ENCODE measurements around the gene HIPK3.
"Not testable (repeated sequence)": the region's sequence is repeated elsewhere in the genome, so short reads cannot be mapped to it uniquely, and the experiment has no call there.

The HIPK3 gene

DNA sequence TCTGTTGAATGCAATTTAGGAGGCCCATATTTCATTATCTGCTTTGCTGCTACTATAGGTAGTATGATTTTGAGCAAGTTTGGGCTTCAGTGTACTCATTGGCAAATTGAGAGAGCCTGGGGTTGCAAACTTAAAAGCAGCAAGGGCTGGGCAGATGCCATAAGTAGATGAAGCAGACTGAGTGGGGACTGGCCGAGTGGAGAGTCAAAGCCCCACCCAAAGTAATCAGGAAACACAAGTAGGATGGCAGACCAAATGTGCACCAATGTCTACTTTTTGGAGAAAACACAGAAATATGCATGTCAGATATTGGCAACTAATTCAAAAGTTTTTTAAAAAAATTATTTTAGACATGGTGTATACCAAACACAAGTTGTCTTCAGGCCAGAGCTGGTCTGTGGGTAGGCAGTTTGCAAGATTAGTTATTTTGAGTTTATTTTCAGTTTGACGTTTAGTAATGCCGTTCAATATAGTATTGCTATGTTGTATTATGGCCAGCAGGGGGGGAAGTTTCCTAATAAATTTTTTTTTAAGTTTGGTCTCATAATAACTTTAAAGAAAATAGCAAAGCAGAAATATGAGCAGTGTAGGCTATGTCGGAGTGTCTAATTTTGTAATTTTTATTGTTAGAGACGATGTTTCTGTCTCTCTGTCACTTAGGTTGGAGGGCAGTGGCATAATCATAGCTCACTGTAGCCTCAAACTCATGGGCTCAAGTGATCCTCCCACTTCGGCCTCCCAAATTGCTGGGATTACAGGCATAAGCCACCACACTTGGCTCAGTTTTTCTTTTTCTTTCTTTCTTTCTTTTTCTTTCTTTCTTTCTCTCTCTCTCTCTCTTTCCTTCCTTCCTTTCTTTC is 105.1 kb downstream of the HIPK3 start:
- DNase-seq: peak in 1 of 2 donors; percentile 44

DNA sequence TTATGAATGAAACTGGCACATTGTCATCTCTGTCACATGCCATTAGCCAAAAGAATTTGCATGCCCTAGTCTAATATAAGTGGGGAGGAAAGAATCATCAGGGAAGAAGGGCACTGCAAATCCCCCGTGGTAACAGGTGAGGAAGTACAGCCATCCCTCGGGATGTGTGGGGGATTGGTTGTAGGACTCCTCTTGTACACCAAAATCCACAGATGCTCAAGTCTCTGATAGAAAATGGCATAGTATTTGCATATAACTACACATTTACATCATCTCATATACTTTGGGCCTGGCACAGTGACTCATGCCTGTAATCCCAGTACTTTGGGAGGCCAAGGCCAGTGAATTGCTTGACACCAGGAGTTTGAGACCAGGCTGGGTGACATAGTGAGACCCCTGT is 109.7 kb downstream of the HIPK3 start:
- no peak for DNase-seq

DNA sequence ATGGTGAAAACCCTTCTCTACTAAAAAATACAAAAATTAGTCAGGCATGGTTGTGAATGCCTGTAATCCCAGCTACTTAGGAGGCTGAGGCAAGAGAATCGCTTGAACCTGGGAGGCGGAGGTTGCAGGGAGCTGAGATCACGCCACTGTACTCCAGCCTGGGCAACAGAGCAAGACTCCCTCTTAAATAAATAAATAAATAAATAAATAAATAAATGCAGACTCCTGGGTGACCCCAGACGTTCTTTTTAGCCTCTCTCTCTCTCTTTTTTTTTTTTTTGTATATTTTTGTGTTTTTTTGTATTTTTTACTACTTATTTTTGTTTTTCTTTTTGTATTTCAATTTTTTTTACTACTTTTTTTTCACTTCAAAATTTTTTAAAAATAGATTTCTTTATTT is 111.3 kb downstream of the HIPK3 start:
- DNase-seq: not testable (repeated sequence)

DNA sequence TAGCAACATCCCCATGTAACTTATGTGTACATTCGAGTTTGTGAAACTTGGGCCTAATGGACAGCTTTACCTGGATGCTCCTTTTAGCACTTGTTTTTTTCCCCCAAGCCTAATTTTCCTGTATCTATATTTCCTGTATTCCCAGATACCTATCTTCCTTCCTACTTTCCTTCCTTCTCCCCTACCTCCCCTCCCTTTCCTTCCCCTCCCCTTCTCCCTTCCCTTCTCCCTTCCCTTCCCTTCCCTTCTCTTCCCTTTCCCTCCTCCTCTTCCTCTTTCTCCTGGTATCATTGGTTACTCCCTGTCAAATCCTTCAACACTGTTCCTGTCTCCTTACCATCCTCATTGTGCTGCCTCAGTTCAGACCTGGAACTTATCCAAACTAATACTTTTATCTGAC is 111.8 kb downstream of the HIPK3 start:
- no peak for DNase-seq

DNA sequence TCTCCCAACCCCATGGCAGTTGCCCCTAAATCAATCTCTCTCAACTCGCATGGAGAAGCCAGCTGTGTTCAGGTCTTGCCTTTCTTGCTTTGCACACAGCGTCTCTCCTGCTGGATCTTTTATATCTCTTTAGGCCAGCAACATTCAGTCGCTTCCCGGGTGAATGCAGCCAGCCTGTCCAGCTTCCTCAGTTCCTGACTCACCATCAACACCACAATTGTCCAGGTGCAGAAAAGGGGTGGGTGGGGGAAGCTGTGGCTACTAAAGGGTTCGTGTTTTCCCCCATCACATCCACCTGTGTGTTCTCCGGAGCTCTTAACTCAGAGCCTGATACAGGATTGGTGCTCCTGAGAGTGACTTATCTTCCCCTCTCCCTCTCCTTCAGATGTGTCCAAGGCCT is 116.5 kb downstream of the HIPK3 start:
- no peak for DNase-seq

DNA sequence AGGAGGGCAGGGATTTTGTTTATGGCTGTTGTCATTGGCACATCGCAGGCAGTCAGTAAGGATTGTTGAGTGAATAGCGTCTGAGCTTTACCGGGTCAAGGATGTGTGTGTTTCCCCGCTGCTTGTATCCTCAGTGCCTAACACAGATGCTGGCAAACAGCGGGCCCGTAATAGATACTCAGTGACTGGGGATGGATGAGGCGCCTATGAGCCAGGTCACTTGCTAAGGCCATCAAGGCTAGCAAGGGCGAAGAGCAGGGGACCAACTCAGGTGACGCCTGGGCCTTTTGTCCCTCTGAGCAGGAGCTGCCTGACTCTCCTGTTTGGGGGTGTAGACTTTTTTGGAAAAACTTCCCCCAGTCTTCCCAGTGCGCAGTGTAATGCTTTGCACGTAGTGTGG is 118.1 kb downstream of the HIPK3 start:
- DNase-seq: no peak

DNA sequence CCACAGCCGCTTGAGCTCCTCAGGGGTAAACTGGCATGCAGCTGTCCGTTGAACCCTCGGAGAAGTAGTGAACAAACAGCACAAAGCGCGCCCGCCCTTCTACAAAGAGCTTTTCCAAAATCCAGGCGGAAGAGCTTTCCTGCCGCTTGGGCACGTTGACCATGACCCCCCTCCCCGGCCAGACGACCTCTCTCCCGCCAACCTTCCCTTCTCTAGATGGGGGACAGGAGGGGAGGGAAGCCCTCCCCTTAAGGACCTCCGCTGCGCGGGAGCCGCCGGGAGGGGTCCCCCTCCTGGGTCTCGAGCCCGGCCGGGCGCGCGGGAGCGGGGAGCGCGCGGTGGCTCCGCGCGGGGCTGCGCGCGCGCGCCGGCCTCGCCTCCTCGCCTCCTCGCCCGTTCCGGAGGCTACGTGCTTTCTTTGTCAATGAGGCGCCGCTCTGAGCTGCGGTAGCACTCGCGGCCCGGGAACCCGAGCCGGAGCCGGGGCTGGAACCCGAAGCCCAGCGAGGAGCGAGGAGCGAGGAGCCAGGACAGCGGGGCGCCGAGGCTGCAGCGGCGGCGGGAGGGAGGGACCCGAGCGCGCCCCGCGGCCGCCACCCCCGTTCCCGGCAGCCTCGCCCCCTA is 118.6 kb downstream of the HIPK3 start, which contains the start of gene KIAA1549L:
Gene KIAA1549L (plus strand): TSS at position 421 of the 624 bp plus-strand sequence.
- no peak for DNase-seq

DNA sequence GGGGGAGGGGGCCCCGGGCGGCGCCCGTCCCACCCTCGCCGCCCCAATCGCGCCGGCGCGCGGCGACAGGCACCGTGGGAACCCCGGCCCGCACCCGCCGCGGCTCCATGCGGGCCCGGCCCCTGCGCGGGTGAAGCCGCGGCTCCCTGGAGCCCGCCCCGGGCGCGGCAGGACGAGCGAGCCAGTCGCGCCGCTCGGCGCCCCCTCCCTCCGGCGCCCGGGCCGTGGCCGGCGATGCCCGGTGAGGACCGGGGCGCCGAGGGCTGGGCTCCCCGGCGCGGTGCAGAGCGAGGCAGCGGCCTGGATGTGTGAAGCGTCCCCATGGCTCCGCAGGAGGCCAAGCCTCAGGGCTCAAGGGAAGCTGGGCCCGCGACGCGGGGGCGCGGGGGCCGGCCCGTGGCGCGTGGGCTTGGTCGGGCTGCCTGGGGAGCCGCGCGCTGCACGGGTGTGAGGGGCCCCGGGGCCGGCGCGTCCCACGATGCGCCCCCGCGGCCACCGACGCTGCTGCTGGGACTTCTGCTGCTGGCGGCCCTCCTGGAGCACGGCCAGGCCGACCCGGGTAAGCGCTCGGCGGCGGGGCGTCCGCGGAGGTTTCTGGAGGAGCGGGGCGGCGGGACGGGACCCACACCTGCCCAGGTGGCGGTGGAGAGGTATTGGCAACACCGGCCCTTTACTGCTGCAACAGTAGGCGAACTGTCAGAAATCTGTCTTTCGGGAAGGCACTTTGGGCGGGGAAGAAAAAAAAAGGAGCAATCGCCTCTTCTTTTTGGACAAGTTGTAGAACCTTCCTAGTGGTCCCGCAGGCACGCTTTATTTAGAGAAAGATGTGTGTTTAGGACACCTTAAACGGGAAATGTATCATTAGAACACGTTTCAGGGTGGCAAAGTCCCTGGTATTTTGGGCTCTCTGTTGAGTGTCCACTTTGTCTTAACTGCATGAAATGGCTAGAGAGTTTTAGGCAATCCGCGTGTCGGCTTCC is 119.4 kb downstream of the HIPK3 start:
- no peak for DNase-seq

DNA sequence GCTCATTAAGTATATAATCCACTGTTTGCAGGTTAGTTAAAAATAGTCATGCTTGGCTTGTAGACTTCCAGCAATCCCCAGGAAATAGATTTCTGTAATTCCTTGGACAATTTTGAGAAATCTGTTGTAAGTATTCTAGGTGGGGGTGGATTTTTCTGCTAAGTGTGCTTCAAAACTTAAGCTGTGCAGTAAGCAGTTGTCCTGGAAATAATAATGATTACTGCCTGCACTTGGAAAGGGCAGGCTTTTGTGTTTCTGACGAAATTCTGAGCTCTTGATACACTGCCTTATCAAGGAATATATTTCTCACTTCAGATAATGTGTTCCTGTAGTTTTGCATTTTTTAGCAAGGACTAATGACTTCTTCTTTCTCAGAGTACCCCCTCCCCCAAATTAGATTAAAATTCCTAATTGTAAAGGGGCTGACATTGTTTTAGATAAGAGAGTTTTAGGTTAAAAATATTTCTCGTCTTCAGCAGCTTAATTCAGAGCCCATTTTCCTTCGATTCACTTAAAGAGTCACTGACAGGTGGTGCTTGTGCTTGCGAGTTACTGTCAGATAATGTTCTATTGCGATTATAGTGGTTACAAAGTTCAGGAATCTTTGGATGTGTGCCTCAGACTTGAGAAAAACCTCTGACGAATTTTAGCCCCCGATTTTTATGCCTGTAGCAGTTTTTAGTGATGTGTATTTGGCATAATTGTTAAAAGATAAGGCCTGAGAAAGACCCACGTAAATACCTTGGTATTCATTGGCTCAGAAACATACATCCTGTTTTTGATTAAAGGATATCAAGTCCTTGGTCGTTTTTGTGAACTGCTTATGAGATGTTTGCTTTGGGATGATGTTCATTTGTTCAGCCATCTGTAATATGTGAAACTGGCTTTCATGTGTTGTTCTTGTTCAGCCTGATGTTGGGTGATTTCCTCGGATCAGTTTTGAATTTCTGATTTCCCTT is 120.5 kb downstream of the HIPK3 start:
- no peak for DNase-seq

DNA sequence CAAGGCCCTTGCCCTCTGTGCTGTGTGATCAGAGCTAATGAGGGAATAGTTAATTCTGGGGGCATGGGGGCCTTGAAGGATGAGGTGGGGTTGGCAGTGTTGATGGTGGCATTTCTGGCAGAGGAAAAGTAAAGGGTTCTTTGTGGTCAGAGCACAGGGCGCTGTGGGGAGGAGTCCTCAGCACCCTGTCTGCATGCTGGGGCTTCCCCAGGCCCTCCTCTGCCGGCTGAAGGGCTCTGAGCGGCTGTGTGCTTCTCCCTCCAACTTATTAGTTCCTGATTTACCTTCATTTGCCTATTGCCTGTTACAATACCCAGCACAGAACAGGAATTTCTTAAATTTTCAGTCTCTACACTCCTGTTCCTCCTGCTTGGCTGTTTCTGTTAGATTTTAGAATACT is 122.8 kb downstream of the HIPK3 start:
- DNase-seq: peak in 1 of 2 donors; percentile 42

DNA sequence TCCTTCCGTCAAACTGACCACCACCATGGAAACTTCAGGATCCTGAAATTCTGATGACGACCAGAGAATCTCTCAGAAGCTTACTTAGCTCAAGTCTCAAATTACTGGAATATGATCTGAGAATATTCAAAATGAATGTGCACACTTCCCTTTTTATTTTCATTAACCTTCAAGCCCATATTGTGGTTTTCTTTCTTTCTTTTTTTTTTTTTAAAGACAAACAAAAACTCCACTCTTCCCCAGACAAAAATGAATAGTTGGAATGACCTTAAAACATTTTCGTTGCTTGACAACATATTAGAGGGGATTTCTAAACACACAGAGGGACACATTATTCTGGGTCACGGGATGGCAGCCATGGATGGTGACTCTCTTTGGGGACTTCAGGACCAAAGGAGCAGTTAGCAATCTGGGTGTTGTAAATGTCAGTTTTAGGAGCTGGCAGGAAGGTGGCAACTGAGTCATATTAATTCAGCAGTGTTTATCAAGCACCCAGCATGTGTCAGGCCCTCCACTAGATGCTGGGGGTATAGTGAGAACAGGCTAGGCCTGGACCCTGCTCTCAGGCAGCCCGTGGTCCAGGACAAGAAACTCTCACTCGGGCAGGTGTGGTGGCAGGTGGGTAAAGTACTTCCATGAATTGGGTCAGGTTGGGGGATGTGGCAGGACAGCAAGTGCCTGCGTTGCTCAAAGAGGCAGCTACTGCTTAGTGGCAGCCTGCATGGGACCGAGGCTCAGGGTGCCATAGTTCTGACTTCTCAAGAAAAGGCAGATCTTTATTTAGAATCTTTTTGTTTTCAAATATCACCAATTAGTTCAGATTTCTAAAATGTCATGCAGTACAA is 126.1 kb downstream of the HIPK3 start:
- no peak for DNase-seq

DNA sequence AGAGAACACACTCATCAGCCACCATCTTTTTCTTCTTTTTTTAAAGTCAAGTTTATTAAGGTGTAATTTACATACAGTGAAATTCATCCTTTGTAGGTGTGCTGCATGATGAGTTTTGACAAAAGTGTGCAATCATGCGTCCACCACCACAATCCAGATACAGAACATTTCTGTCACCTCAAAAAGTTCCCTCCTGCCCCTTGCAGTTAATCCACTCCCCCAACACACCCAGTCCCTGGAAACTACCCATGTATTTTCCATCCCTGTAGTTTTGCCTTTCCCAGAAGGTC is 126.7 kb downstream of the HIPK3 start:
- no peak for DNase-seq

DNA sequence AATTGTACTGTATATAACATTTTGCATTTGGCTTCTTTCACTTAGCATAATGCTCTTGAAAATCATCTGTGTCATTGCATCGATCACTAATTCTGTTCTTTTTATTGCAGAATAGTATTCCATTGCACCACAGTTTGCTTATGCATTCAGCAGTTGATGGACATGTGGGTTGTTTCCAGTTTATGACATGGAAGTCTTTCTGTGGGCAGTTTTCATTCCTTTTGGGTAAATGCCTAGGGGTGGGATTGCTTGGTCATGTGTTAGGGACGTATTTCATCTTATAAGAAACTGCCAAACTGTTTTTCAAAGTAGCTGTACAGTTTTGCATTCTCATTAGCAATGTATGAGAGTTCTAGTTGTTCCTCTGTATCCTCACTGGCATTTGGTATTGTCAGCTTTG is 127.0 kb downstream of the HIPK3 start:
- DNase-seq: no peak

DNA sequence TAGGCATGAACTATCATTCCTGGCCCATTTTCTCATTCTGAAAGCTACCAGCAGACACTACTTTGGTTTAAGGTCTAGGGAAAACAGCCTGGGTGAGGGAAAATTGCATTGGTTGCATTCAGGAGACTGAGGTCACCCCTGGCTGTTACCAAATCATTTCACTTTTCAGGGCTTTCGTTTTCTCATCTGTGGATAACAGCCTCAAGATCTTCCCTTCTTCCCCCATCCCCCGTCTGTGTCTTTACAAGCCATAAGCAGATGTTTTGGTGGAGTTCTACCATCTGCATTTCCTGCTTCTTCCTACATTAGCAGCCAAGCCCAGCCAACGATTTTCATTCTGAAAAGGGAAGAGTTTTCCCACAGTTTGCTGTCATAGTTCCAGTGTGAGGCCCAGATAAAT is 130.4 kb downstream of the HIPK3 start:
- DNase-seq: no peak

DNA sequence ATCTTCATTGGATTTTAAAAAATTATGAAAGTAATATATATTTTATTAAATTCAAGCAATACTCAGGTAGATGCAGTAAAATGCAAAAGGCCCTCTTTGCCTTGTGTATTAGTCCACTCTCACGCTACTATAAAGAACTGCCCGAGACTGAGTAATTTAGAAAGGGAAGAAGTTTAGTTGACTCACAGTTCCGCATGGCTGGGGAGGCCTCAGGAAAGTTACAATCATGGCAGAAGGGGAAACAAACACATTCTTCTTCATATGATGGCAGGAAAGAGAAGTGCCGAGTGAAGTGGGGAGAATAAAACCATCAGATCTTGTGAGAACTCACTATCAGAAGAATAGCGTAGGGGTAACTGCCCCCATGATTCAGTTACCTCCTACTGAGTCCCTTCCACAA is 130.8 kb downstream of the HIPK3 start:
- peak in 1 of 2 donors; percentile 17 for DNase-seq

DNA sequence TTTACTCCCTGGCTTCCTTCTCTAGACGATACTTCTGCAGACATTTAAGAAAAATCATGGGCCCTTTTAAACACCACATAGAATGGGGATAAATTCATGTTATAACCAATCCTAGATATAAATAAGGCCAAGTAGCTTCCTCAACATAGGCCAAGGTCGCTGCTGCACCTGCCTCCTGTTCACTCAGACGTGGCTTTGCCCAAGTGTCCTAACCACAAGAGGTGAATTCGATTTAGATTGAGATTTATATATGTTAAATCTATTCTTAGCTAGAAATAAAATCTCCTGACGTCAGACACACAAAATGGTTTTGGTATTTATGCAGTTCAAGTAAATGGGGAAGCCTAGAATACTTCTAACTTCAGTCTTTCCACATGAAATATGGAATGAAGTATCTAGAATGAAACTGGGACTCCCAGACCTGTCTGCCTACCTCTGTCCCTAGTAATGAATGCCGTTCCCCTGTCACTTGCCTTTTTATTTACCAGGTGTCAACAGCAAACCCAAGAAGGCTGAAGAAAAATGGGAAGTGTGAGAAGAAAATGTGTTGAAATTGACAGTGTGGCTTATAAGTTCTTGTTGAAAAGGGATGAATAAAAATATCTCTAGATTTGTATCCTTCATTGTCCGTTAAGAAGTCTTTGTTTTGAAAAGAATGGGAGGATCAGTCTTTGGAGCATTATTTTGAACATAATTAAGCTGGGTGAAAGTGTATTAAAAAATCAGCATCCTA is 131.8 kb downstream of the HIPK3 start:
- no peak for DNase-seq

DNA sequence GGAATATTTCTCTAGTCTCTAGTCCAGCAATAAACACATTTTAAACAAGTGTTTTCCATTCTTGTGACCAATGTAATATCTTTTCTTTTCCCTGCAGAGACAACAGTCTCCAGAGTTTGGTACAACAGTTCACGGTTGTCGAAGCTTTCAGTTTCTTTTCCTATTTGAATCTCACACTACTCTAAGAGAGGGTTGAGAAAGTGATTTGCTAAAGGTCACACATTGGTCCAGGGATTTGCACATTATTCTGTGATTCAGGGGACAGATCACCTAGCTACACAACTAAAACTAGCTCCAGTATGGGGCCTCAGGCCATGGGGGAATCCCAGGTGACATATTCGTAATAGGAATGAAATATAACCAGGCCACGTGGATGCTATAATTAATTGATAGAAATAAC is 132.5 kb downstream of the HIPK3 start:
- no peak for DNase-seq

DNA sequence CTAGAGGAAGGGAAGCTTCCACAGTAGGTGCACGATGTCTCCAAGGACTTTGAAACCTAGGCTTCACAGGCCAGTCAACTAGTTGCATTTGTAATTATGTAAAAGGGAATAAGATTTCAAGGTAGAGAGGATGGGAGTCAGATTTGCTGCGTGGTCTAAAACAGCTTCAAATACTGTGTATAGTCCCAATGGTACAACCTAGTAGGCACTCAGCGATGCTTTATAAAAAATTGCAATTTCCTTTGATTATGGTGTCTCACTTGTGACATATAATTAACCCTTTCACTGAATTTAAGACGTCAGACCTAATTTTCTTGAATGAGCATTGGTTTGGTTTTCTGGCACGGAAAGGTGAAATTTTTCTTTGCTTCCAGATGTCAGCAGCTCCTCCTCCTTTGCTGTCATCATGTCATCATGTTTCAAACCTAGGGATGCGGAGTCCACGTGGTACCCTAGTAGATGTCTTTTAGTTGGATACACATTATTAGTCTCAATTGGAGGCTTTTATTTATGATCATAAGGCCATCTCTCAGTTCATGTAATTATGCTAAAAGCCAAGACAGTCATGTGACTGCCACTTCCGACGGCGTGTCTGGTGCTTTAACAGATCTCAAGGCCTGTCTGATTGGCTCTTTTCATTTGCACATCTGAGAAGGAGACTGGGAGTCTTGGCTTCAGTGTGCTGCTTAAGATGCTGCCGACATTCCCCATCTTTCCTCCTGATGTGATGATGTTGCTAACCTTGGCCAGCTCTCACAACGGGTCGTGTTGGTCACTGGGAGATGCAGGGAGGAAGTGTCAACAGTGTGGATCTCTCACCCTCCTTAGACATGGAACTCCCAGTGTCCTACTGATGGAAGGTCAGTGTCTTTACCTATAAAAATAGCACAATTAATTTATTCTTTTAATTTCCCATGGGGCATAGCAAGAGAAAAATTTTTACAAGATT is 134.0 kb downstream of the HIPK3 start:
- DNase-seq: no peak

DNA sequence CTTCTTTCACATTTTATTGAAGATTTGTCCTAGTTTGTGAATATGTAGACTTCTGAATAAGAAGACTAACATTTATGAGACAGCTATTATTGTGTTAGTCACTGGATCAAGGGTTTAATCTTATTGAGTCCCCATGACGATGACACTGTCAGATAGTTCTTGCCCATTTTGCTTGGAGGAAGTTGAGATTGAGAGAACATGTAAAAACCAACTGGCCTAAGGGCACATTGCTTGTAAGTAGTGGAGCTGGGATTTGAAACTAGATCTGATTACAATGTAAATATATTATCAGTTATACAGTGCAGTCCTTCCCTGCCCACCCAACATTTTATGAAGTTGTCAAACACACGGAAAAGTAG is 134.7 kb downstream of the HIPK3 start:
- no peak for DNase-seq

Data from CD4-positive, alpha-beta T cell treated with Interleukin-1 beta for 1 hour (primary cell).